Activated T-cell treated with anti-CD3 and anti-CD28 coated beads, Interleukin-2, amount 50 U/mL, for 48 hours (primary cell): Measurements from ENCODE around the gene ITGAV.
"Not testable (repeated sequence)": the region's sequence is repeated elsewhere in the genome, so short reads cannot be mapped to it uniquely, and the experiment has no call there.

ENCODE experiments used
- DNase-seq, 2 experiments: peaks; one replicate each; pipeline ENCODE4 v3.0.0-alpha.2; 2020

The ITGAV gene

DNA sequence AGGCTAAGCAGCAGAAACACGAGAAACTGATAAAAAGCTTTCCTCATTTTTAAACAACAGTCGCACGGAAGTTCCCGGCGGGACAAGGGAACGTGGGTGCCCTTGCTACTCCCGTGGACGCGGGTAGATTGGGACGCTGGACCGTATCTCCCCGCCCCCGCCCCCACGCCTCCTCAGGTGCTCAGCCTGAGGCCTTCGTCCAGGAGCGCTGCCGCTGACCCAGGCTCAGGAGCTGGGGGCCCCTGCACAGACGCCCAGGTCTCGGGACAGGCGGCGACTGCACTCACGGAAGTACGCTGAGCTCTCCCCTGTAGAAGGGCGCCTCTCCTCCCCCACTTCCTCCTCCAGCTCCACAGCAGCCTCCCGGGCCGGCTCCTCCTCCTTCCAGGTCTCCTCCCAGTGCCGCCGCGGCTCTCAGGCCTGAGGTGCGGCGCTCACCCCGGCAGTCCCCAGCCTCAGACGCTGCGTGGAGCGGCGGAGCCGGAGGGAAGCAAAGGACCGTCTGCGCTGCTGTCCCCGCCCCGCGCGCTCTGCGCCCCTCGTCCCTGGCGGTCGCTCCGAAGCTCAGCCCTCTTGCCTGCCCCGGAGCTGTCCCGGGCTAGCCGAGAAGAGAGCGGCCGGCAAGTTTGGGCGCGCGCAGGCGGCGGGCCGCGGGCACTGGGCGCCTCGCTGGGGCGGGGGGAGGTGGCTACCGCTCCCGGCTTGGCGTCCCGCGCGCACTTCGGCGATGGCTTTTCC lies at the start of gene ITGAV:
Gene ITGAV, plus strand, starts transcription at position 445 of the 738 bp plus-strand sequence. Its CDS starts 283 bp downstream, at position 728.
- peak; percentile 86 to 90 for DNase-seq

DNA sequence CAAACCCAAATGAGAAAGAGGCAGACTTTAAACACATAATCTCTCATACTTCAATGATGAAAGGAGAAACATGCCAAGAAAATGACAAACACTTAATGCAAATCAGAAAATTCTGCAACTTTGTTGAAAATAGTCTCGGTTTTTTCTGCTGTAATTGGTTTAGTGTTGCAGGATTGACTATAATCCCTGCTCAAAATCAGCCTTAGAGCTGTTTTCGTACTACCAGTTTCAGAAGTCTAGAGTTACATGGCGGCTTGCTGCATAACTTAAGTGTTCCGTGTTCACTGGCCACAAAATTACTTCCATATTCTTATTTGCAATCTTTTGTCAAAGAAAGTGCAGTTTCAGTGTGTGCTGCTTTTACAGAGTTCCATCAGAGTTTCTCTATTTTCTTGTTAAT lies 48.9 kb upstream of the ITGAV start:
- DNase-seq, result no peak

DNA sequence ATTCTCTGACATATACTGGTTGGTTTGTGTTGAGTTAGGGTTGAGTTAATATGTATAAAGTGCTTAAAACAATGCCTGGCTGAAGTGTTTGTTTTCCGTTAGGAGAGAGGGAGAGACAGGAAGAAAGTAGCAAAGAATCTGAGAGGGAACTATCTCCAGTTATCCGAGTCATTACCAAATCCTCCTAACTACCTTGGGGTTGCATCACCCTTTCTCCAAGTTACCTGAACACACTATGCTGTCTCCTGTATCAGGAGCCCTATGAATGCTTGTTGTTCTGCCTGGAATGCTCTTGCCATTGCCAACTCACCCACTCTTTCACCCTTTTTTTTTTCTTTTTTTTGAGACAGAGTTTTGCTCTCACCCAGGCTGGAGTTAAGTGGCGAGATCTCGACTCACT lies 47.9 kb upstream of the ITGAV start:
- DNase-seq, result no peak

DNA sequence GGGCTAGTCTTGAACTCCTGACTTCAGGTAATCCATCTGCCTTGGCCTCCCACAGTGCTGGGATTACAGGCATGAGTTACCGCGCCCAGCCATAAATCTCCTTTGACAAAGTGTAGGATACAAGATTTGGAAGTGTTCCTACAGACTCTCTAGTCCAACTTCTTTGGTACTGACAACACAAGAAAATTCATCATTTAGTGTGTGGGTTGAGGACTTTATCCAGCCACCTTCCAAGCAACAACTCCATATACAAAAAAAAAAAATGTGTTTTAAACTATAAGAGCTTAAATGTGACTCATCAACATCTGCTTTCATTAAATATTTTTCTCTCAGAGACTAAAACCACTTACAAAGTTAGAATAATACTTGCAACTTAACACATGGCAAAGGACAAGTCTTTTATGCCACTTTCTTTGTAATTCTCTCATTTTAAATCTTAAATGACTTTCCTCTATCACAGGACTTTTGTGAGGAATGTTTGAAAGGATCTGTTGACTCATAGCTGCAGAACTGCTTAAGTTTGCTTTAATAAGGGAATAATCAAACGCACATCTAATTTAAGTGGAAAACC lies 46.2 kb upstream of the ITGAV start:
- no peak for DNase-seq

DNA sequence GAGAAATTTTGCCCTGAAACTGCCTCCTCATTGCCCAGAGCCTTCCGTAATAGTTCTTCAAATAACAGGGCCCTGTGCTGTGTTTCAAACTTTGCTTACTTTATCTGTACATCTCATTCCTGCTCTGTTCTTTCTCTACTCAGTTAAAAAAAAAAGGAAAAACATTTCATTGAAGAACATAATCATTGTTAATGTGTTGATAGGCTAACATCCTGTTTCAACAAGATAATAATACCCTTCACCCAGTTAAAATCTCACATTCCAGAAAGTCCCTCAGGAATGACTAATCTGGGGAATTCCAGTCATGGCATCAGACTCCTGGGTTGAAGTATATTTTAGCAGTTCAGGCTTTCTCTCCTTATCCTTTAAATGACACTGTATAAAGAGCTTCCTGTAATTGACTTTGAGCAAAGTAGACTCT lies 45.6 kb upstream of the ITGAV start:
- DNase-seq, result no peak

DNA sequence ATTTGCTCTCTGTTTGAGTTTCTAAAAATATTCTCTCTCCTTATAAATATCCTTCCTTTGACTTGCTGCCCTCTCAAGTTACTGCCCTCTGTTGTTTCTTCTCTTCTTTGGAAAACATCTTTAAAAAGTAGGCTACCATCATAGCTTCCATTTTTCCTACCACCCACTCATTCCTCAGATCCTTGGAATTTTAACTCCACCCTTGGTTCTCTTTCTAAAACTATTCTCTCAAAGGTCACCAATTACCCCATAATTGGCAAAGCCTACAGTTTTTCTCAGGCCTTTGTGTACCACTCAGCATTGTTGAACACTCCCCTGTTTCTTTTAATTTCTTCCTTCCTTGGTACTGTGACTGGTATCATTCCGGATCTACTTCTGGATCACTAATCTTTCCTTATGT lies 43.0 kb upstream of the ITGAV start:
- no peak for DNase-seq

DNA sequence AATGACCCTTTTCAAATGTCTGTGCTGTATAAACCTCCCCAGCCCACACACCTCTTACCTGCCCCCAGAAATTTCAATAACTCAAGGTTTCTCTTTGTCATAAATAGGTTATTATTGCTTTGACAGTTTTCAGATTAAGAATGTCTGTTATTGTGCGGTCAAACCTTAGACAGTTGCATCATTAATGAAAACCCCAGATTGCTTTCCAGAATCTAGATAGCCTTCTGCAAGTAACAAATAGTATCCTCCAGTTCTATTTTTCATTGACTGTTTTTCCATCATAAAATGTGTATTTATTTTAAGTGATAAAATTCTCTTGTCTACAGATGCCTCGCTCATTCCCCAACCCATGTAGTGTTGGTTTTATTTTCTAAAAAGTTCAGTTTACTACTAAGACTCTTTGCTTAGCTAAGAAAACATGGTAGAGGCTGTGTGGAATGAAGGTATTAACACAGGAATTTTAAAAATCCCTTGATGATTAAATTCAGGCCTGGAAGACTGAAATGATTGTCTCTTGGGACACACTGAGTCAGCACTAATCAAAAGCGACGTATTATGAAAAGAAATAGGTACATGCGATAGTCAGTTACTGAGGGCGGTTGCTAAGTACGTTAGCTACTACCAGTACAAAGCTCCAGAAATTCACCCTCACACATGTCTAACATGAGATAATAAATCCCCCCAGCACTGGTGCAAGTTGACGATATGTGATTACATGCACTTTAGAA lies 38.4 kb upstream of the ITGAV start:
- DNase-seq, result no peak

DNA sequence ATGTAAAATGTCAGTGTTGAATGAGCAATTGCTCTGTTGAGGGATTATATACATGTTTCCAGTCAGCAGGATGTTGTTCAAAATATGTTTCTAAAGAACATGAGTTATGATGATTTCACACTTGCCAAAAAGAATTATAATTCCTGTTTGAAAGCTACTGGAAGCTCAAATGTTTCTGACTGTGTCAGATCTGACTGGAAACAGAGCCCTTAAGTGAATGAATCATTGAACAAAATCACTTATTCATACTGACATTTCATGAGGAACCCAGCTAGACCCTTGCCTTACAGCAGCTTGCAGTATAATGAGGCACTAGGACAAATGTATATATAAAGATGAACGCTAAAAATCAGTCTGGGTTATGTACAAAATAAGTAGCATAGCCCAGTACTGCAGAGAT lies 35.4 kb upstream of the ITGAV start:
- DNase-seq, result no peak

DNA sequence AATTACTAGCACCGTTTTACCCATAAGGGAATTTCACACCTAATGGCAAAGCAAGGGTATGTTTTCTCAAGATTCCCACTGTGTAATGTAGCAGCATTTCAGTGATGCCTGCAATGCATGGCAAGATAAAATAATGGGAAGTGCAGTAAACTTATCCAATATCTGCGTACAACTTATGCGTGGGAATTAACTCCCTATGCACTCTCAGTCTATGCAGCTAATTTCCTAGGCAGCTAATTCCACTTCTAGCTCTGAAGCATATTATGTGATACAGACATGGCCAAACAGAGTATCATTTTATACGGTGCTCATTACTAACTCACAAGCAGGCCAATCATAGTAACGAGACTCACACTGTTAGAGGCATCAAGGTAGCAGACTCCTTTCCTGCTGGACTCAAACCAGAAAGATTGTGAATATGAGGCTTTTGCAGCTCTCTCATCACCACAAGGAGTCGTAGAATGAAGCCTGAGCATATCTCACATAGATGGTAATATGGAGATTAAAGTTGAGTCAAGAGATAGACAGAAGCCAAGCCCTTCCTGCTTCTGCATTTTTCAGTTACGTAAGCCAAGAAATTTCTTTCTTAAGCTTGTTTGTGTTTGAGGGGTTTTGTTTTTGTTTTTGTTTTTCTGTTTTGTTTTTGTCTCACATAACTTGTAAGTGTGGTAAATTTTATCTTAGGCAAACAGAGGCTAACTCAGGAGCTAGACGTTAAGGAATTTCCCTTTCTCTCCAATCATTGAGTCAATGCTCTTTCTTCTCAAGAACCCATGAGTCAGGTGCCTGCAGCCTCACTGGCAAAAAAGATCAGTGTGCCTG lies 34.8 kb upstream of the ITGAV start:
- DNase-seq, result no peak

DNA sequence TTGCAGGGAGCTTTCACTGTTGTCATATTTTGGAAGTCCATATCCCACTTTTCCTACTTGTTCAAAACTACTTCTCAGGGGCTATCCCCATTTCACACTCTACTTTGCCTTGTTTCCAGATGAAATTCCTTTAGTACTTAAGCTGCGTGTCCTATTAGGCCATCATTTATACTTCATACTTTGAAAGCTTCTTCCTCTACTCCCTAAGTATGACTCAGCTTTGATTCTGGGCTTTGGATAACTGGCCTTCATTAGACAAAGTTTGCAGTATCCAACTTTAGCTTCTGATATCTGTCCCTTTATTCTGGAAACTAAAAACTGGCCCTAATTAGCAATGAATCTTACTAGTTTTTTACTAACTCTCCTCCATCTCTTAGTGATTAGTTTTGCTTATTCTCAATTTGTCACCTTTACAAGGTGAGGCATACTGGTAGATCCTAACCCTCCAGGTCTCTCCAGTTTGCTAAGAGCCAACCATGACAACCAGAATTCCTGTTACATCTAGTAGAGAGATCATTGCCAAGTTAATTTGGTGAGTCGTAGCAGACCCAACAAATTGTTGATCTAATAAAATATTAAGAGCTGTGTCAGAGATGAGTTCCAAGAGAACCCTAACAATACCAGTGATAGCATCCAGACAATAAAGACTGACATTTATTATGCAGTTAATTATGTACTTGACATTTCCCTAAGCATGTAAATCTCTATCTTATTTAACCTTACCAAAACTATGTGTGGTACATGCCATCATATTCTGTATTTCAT lies 31.2 kb upstream of the ITGAV start:
- no peak for DNase-seq

DNA sequence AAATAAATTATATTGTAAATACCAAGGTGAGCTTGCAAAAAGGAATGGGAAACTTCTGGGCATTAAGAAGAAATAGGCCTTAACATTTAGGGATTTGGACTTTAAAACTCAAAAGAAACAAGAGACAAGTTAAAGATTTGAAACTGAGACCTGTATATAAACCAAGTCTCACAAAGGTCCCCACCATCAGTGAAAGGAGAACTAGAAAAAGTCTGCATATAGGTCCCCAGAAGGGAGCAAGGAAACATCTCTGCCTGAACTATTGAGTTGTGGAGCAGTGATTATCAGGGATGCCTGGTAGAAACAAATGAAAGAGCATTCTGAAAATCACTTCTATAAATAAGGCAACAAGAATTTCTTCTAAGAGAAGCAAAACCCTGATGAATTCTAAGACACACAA lies 30.5 kb upstream of the ITGAV start:
- no peak for DNase-seq

DNA sequence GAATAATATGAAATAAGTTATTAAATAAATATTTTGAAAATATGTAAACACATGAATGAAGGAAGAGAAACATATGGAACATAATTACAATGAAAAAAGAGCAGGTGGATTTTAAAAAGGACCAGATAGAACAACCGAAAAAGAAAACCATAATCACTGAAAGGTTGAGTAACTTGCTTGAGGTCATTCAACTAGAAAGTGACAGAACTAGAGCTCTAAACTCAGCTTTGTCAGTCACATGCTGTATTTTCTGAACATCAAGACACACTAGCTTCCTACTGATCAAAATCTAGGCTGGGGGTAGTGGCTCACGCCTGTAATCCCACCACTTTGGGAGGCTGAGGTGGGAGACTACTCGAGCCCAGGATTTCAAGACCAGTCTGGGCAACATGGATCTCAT lies 30.0 kb upstream of the ITGAV start:
- no peak for DNase-seq

DNA sequence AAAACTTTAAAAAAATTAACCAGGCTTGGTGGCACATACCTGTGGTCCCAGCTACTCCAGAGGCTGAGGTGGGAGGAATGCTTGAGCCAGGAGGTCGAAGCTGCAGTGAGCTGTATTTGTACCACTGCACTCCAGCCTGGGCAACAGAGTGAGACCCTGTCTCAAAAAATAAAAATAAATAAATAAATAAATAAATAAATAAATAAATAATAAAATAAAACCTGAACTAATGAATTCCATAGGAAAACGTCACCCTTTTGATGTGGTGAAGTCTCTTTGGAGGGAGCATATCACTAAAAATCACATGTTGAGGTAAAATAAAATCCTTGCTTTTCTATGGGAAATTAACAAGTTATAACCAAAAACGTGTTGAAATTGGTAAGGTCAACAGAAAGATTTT lies 29.6 kb upstream of the ITGAV start:
- no peak for DNase-seq

DNA sequence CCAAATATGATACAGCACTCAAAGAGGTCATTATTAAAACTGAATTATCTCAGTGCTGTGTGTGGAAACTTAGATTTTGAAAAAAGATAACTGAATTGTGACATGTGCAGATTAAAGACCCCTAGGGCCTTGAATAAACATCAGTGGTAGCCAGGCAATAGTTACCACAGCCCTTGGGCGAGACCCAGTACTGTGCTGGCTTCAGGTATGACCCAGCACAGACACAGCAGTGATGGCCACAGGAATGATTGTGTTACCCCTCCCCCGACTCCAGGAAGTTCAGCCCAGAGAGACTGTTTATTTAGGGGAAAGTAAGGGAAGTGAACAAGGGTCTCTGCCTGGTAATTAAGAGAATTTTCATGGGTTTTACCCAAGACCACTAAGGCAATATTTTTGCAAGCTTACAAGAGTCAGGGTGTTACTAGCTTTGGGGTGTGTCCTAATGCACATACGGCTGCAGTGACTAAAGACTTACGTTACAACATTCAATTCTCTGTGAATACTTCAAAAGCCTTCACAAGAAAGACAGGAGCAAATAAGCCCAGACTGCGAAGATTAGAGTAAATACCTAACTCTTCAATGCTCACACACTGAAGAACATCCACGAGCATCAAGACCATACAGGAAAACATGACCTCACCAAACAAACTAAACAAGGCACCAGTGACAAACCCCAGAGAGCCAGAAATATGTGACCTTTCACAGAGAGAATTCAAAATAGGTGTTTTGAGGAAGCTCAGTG lies 28.2 kb upstream of the ITGAV start:
- DNase-seq, result no peak

DNA sequence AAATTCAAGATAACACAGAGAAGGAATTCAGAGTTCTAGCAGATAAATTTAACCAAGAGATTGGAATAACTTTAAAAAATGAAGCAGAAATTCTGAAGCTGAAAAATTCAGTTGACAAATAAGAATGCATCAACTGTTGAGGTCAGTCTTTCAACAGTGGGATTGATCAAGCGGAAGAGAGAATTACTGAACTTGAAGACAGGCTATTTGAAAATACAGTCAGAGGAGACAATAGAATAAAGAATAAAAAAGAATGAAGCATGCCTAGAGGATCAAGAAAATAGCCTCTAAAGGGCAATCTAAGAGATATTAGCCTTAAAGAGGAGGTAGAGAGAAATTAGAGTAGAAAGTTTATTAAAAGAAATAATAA lies 27.7 kb upstream of the ITGAV start:
- no peak for DNase-seq

DNA sequence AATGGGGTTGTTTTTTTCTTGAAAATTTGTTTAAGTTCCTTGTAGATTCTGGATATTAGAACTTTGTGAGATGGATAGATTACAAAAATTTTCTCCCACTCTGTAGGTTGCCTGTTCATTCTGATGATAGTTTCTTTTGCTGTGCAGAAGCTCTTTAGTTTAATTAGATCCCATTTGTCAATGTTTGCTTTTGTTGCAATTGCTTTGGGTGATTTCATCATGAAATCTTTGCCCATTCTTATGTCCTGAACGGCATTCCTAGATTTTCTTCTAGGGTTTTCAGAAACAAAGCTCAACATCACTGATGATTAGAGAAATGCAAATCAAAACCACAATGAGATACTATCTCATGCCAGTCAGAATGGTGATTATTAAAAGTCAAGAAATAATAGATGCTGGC lies 21.3 kb upstream of the ITGAV start:
- not testable (repeated sequence) for DNase-seq

DNA sequence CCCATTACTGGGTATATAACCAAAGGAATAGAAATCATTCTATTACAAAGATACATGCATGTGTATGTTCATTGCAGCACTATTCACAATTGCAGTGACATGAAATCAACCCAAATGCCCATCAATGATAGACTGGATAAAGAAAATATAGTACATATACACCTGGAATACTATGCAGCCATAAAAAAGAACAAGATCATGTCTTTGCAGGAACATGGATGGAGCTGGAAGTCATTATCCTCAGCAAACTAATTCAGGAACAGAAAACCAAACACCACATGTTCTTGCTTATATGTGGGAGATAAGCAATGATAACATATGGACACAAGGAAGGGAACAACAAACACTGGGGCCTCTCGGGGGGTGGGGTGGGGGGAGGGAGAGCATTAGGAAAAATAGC lies 20.7 kb upstream of the ITGAV start:
- not testable (repeated sequence) for DNase-seq

DNA sequence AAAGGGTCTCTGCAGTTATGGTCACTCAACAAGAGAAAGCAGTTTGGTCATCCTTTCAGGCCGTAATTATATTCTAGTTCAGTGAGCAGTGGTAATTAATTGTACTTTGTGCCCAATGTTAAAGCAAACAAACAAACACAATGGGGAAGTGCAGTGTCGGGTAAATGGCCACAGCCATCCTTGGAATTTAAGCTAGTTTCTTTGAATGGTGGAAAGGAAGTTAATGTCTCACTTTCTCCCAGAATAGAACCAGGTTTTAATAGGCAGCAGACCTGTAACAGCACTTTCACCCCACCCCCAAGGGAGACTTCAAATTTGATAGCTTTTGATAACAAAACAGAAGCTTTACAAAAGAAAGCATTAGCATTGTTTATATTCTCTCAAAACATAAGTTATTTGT lies 20.0 kb upstream of the ITGAV start:
- no peak for DNase-seq

DNA sequence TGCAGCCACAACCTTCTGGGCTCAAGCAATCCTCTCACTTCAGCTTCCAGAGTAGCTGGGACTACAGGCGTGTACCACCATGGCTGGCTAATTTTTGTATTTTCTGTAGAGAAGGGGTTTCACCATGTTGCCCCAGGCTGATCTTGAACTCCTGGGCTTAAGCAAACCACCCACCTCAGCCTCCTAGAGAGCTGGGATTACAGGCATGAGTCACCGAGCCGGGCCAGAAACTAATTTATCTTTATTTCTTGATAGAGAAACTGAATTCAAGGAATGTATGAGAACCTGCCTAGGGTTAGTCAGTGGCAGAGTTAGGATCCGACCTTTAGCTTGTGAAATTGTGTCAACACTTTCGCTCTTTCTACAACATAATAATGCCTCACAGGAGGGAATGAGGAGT lies 19.3 kb upstream of the ITGAV start:
- DNase-seq, result no peak

DNA sequence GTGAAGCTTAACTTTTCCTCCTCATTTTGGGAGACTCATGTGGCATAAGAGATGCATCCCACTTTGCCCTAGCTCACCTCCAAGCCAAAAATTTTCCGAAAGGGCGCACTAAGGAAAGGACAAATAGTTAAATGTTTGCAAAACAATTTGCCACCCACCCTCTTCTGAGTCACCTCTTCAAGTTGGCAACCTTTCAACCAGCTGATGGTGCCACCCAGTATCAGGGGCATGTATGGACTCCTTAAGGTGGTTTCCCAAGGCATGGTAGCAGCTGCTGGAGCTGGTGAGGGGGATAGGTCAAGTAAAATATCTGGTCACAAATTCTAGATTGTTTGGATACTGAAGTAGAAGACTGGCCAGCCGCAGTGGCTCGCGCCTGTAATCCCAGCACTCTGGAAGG lies 17.2 kb upstream of the ITGAV start:
- no peak for DNase-seq

DNA sequence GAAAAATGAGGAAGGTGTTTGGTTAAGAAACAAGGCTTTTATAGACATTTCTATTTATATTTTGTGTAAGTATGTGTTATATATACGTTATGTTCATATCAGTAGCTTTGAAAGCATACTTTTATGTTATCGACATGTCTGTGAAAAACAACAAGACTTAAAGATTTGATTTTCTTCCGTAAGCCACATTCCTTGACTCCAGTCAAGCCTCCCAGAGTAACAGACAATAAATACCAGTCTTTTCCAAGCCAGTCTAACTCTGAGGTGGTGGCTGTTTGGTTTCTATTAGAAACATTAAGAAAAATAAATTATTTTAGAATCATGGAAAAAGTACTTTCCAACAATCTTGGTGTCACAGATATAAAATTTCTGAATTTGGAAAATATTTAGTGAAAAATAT lies 16.3 kb upstream of the ITGAV start:
- no peak for DNase-seq

DNA sequence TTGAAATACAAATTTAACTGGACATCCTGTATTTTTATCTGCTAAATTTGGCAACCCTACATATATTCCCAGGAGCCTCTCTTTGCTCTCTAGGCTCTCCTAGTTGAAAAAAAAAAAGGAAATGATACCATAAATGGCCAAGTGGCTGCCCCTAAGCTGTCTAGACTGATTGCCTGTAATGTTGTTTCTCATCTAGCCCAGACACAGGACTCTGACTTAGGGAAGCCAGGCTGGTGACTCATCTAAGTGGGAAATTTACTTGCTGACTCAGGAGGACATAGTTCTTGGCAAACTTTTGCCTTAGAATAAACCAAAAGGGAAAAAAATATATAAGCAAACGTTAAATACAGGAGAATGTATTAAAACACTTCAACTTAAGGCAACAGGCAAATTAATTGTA lies 14.6 kb upstream of the ITGAV start:
- DNase-seq, result no peak
